OCI-LY7 (cell line): ENCODE results near the gene BAAT. TPM values are rescaled to one million over a fixed set of nuclear protein-coding genes. Genes with fewer than 3 reads are reported as not detected.
A peak's percentile ranks its signal among the peaks of the same experiment; 100 is the strongest.

Source experiments
- BruUV-seq: library from RNA; stranded (reverse); fragments of 400-500 nt; replicated peaks from 2 replicates; lab custom pipeline; 2021; lab: Mats Ljungman, UMichigan
- CTCF ChIA-PET: fragments of 300-600 bp; sonication (Branson Sonifier 250); formaldehyde crosslinking; loops from one replicate; lab custom pipeline; 2022; ENCODE audit warnings: antibody characterized with exemption; ENCODE audit not compliant: unreplicated experiment; lab: Charles Lee
- POLR2A ChIA-PET: fragments of 300-600 bp; sonication (Branson Sonifier 250); formaldehyde crosslinking; loops from one replicate; lab custom pipeline; 2022; ENCODE audit warnings: antibody characterized with exemption; lab: Charles Lee
- DNase-seq: peaks from one replicate; pipeline ENCODE4 v3.0.0-alpha.2; 2015; ENCODE audit warnings: low spot score
- H2AFZ ChIP-seq: fragments of 200-600 bp; sonication (generic), shearing (Covaris generic); 2 replicates; pipeline ENCODE4 v1.6.1; 2014; ENCODE audit warnings: mild to moderate bottlenecking, antibody characterized with exemption, low read length, moderate library complexity
- H3K27ac ChIP-seq: fragments of 200-600 bp; sonication (generic); 2 replicates; pipeline ENCODE4 v1.5.1; 2014; ENCODE audit warnings: mixed run types, low read depth, mild to moderate bottlenecking, moderate library complexity, low read length, inconsistent platforms; ENCODE audit not compliant: poor library complexity, severe bottlenecking
- H3K36me3 ChIP-seq: fragments of 200-600 bp; sonication (generic); 2 replicates; pipeline ENCODE4 v1.6.1; 2014; ENCODE audit warnings: mild to moderate bottlenecking, antibody characterized with exemption, low read length, moderate library complexity, mixed read lengths; ENCODE audit not compliant: insufficient read depth
- H3K4me1 ChIP-seq: fragments of 200-600 bp; sonication (generic); 2 replicates; pipeline ENCODE4 v1.5.1; 2014; ENCODE audit warnings: mild to moderate bottlenecking, low read length; ENCODE audit not compliant: insufficient read depth, poor library complexity, severe bottlenecking
- H3K4me2 ChIP-seq: fragments of 200-600 bp; sonication (generic); 2 replicates; pipeline ENCODE4 v1.6.1; 2014; ENCODE audit warnings: mild to moderate bottlenecking, low read length
- H3K4me3 ChIP-seq: fragments of 200-600 bp; sonication (generic); 2 replicates; pipeline ENCODE4 v1.5.1; 2014; ENCODE audit warnings: mild to moderate bottlenecking, low read depth, low read length; ENCODE audit not compliant: poor library complexity, severe bottlenecking
- H3K79me2 ChIP-seq: fragments of 200-600 bp; sonication (generic); 2 replicates; pipeline ENCODE4 v1.6.1; 2016; ENCODE audit warnings: low read depth, mild to moderate bottlenecking, low read length, moderate library complexity, mixed read lengths; ENCODE audit not compliant: insufficient read depth
- H3K9me2 ChIP-seq: fragments of 200-600 bp; sonication (generic); 2 replicates; pipeline ENCODE4 v1.6.1; 2016; ENCODE audit warnings: mild to moderate bottlenecking, low read length, mixed read lengths; ENCODE audit not compliant: insufficient read depth
- H3K9me3 ChIP-seq: fragments of 200-600 bp; sonication (generic); 2 replicates; pipeline ENCODE4 v1.6.1; 2014; ENCODE audit warnings: mild to moderate bottlenecking, mixed run types, low read length, mixed read lengths
- H4K20me1 ChIP-seq: fragments of 200-600 bp; sonication (generic); 2 replicates; pipeline ENCODE4 v1.6.1; 2014; ENCODE audit warnings: mild to moderate bottlenecking, antibody characterized with exemption, low read length, moderate library complexity, mixed read lengths; ENCODE audit not compliant: insufficient read depth
- EZH2phosphoT487 ChIP-seq: fragments of 200-600 bp; sonication (generic); IDR thresholded peaks from 2 replicates; pipeline ENCODE4 v1.6.1; 2018; ENCODE audit warnings: low read depth, borderline replicate concordance, mild to moderate bottlenecking, mixed run types, antibody characterized with exemption, low read length, moderate library complexity, mixed read lengths
- intact Hi-C: fragments of 100-400 bp; cut with micrococcal nuclease; formaldehyde crosslinking; loops from one replicate; pipeline ENCODE4 v1.10.0; 2022; ENCODE audit not compliant: unreplicated experiment
- total RNA-seq, 2 experiments: library from RNA; depleted of rRNA in 1 of 2; stranded (reverse); fragments of >200 nt in 1 of 2; shearing (Covaris generic) in 1 of 2; gene quantifications; 2 replicates each; pipeline ENCODE4 v1.2.3, GENCODE V29; 2014 to 2022
- TF ChIP-seq, protein P1 (sequence below): fragments of 200-600 bp; sonication (generic); conservative IDR thresholded peaks from 2 replicates; pipeline ENCODE4 v1.5.1; 2014; ENCODE audit warnings: mild to moderate bottlenecking, antibody characterized with exemption, low read length, moderate library complexity, mixed read lengths

Gene BAAT
- total RNA-seq, 2 experiments from 2014 or later: 0.13 TPM; not detected in 1

DNA sequence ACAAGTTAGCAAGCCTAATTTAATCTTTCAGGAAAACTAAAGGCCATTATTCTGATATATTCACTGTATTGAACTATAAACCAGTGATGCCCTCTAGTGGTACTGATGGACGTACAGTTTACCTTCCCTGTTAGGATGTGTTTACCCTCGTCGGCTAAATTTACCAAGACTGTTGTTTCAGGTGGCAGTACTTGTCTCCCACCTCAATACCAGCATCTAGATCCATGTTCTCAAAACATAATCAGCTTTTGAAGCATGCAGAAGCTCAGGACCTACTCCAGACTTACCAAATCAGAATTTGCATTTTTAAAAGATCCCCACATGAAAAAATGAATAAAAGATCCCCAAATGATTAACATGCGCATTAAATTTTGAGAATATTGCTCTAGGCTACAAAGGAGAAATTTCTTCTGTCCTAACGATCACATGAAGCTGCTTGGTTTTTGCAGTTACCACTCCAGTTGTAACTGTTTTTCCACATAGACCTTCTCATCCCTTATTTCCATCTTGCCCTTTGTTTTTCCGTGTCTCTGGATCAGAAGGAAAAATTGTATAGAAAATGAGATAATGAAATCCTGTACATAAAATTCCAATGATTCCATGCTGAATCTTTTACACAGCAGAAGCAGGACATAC lies 3.2 kb upstream of the BAAT start:
- peak; percentile 54 for DNase-seq
- CTCF ChIA-PET: no interaction called here
- no peak overlapping the region for H3K4me3 ChIP-seq
- intact Hi-C loops: no loop called here
- POLR2A ChIA-PET: interaction anchor here (1.0 to 1.7 kb wide), 3 partner anchors 11 to 145 kb away, joined by 3 to 15 read pairs (median 3); partner anchors contain the start of genes MRPL50, RNF20 and ZNF189
- H3K4me1 ChIP-seq: no peaks in the 10 kb centered on the region
- H4K20me1 ChIP-seq: peaks cover 5% of the 10 kb centered on the region; the same call in 1 of the 2 replicates
- no peaks in the 10 kb centered on the region for H3K9me2 ChIP-seq
- no peak for TF ChIP-seq EZH2phosphoT487
- TF ChIP-seq, protein P1, sequence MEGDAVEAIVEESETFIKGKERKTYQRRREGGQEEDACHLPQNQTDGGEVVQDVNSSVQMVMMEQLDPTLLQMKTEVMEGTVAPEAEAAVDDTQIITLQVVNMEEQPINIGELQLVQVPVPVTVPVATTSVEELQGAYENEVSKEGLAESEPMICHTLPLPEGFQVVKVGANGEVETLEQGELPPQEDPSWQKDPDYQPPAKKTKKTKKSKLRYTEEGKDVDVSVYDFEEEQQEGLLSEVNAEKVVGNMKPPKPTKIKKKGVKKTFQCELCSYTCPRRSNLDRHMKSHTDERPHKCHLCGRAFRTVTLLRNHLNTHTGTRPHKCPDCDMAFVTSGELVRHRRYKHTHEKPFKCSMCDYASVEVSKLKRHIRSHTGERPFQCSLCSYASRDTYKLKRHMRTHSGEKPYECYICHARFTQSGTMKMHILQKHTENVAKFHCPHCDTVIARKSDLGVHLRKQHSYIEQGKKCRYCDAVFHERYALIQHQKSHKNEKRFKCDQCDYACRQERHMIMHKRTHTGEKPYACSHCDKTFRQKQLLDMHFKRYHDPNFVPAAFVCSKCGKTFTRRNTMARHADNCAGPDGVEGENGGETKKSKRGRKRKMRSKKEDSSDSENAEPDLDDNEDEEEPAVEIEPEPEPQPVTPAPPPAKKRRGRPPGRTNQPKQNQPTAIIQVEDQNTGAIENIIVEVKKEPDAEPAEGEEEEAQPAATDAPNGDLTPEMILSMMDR: peak; percentile 83
- no TSS peak for BruUV-seq
- H3K4me2 ChIP-seq: no peak overlapping the region
- peaks cover 24% of the 10 kb centered on the region; the same call in 1 of the 2 replicates for H3K9me3 ChIP-seq
- peaks cover 71% of the 10 kb centered on the region for H3K36me3 ChIP-seq
- no peak overlapping the region for H2AFZ ChIP-seq
- H3K27ac ChIP-seq: no peak overlapping the region
- peaks cover 30% of the 10 kb centered on the region for H3K79me2 ChIP-seq

DNA sequence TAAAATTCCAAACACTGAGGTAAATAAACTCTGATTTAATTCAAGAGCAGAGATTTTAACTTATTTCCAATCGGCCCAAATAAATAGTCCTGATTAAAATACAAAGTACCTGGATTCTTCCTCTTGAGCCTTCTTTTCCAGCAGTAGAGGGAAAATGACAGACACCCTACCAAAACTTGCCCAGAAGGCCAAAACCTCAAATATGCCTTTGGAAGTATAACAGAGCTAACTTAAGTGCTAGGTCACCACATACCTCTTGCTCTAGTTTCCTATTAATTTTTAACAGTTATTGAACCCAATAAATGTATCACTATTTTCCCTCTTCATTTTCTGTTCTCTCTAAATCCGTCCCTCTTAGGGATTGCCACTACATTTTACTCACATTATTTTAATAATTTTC lies 1.4 kb downstream of the BAAT start:
- POLR2A ChIA-PET: interaction anchor here (1.0 kb wide), 1 partner anchor 11 kb away, joined by 3 read pairs; no protein-coding TSS in a partner anchor
- H3K9me2 ChIP-seq: no peaks in the 10 kb centered on the region
- no peak overlapping the region for H3K4me3 ChIP-seq
- H3K4me2 ChIP-seq: no peak overlapping the region
- no peak overlapping the region for H2AFZ ChIP-seq
- no TSS peak for BruUV-seq
- H4K20me1 ChIP-seq: no peaks in the 10 kb centered on the region; the same call in 1 of the 2 replicates
- CTCF ChIA-PET: no interaction called here
- no peak for TF ChIP-seq EZH2phosphoT487
- TF ChIP-seq, protein P1: no peak
- no peak for DNase-seq
- peaks cover 25% of the 10 kb centered on the region for H3K36me3 ChIP-seq
- no peaks in the 10 kb centered on the region for H3K4me1 ChIP-seq
- H3K79me2 ChIP-seq: 0 out of 2 replicates have a peak, but pooled peaks cover 5% of the 10 kb centered on the region
- H3K27ac ChIP-seq: no peak overlapping the region
- intact Hi-C loops: no loop called here
- peaks cover 16% of the 10 kb centered on the region; the same call in 1 of the 2 replicates for H3K9me3 ChIP-seq

DNA sequence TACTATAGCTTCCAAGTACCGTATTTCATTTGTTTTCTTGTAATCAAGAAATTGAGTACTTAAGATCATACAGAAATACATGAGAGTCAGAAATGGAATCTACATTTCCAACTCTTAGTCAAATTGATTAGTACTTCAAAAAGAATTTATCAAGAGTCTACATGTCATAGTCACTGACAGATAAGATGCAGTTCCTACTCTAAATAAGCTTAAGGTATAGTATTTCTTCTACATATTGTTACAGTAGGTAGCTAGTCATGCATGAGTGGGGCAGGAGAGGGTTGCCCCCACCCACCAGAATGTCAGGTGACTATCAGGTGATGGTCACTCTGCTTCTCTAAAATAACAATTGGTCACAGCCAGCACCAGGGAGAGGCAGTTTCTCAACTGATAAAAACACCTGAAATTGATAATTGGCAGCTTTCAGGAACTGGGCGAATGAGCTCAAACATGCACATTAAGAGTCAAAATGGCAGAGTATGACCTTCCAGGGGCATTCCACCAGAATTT lies 2.9 kb downstream of the BAAT start:
- CTCF ChIA-PET: no interaction called here
- Histone ChIP-seq H2AFZ (no peak overlapping the region), H3K9me3 (peaks cover 10% of the 10 kb centered on the region; the same call in 1 of the 2 replicates), H3K79me2 (0 out of 2 replicates have a peak, but pooled peaks cover under 1% of the 10 kb centered on the region), H3K9me2 (0 out of 2 replicates have a peak, but pooled peaks cover 4% of the 10 kb centered on the region), H3K4me3 (no peak overlapping the region), H3K36me3 (peaks cover 11% of the 10 kb centered on the region), H3K4me1 (no peaks in the 10 kb centered on the region), H3K4me2 (no peak overlapping the region), H3K27ac (no peak overlapping the region), H4K20me1 (no peaks in the 10 kb centered on the region)
- no TSS peak for BruUV-seq
- no peak for DNase-seq
- intact Hi-C loops: no loop called here
- POLR2A ChIA-PET: no interaction called here
- TF ChIP-seq EZH2phosphoT487: no peak
- TF ChIP-seq, protein P1: no peak
